NCI-H82 (cell line): ENCODE measurements around the gene CSMD2.
A peak's percentile ranks its signal among the peaks of the same experiment; 100 is the strongest.

Source experiments
- DNase-seq: peaks from one replicate; lab custom pipeline; 2025; lab: John Stamatoyannopoulos, UW

Gene CSMD2

GRCh38 chr1:33819913-33820311 lies 345.1 kb downstream of the CSMD2 start:
- DNase-seq = no peak

DNA sequence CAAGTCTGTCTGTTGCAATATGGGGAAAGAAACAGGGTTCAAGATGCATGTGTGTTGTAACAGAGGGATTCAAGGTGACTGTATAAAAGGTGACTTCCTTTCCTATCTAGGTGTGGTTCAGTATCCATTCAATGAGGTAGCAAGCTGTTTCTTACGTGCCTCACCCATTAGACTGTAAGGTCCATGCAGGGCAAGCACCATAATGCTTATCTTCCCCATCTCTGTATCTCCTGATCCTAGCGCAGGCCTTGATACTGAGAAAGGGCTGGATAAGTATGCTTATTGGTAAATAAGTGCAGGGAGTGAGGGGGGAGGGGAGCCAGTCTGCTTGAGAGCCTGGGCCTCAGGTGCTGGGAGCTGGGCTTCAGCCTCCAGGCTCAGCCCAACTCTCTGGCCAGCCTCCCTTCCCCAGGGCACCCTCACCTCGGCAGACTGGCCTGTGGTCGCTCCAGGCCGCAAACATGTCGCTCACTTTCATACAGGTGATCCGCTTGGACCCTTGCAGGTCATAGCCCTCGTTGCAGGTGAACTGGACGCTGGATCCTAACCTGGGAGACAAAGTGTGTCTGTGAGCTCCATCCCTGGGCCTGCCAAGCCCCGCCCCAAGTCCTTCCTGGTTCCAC lies 345.6 kb downstream of the CSMD2 start:
- no peak for DNase-seq

DNA sequence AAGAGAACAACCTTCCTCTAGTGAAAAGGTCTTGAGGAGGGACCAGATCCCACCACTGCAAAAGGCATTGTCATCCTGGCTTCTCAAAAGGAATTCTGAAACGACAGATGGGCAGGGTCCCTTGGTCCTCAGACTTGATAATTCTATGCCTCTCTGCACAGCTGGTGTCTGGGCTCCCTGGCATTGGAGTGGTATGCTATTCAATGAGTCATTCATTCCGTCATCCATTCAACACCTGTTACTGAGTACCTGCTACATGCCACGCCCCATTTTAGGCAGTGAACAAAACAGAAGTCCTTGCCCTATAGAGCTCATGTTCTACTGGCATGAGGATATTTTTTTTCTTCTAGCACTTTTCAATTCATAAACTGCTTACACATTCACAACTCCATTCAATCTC lies 347.0 kb downstream of the CSMD2 start:
- peak; percentile 50 for DNase-seq

- DNase-seq = no peak
Observed at GRCh38 chr1:33815061-33815460, 350.0 kb downstream of the CSMD2 start.

- no peak for DNase-seq
Observed at GRCh38 chr1:33814166-33814565, 350.9 kb downstream of the CSMD2 start.

DNA sequence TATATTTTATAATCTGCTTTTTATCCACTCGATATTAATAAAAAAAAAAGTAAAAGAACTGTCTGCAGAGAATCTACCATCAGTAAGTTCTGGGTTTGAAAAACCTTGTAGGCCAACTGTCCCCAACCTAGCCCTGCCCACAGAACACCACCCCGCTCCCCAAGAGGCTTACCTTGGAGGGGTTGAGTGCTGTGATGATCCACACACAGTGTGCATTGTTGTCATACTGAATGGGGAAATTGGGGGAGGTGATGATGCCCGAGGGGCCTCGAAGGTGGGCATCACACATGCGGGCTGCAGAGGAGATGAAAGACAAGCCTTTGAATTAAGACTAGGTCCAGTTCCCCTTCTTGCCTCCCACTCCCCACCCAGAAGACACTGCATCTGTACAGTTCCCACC lies 354.5 kb downstream of the CSMD2 start:
- no peak for DNase-seq

GRCh38 chr1:33805988-33806387 lies 359.0 kb downstream of the CSMD2 start:
- no peak for DNase-seq

GRCh38 chr1:33802268-33802667 lies 362.8 kb downstream of the CSMD2 start:
- no peak for DNase-seq

GRCh38 chr1:33797849-33798248 lies 367.2 kb downstream of the CSMD2 start:
- DNase-seq = no peak

- no peak for DNase-seq
Observed at GRCh38 chr1:33792651-33793050, 372.4 kb downstream of the CSMD2 start.

- no peak for DNase-seq
Observed at GRCh38 chr1:33792216-33792615, 372.8 kb downstream of the CSMD2 start.

- no peak for DNase-seq
Observed at GRCh38 chr1:33791251-33791650, 373.8 kb downstream of the CSMD2 start.

- no peak for DNase-seq
Observed at GRCh38 chr1:33790577-33790976, 374.5 kb downstream of the CSMD2 start.

- DNase-seq = no peak
Observed at GRCh38 chr1:33784876-33785275, 380.2 kb downstream of the CSMD2 start.

DNA sequence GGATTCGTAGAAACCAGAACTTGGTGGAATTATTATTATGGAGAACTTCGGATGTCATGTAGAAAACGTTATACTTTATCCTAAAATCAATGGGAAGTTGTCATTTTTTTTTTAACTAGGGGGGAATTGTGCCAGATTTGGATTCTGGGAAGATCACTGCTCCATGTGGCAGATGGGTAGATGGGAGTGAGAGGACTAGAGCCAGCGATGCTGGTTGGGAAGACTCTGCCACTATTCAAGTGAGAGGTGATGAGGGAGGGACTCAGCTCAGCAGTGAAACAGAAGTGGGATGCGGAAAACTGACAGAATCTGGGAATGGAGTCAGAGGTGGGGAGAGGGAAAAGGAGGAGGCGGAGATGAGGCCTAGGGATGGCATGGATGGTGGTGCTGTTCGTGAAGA lies 382.3 kb downstream of the CSMD2 start:
- DNase-seq = no peak

- DNase-seq = no peak
Observed at GRCh38 chr1:33781652-33782051, 383.4 kb downstream of the CSMD2 start.

- DNase-seq = no peak
Observed at GRCh38 chr1:33777337-33777736, 387.7 kb downstream of the CSMD2 start.

GRCh38 chr1:33768821-33769220 lies 396.2 kb downstream of the CSMD2 start:
- DNase-seq = no peak

- no peak for DNase-seq
Observed at GRCh38 chr1:33768106-33768505, 396.9 kb downstream of the CSMD2 start.

GRCh38 chr1:33764149-33764548 lies 400.9 kb downstream of the CSMD2 start:
- no peak for DNase-seq

- DNase-seq = no peak
Observed at GRCh38 chr1:33763406-33763805, 401.6 kb downstream of the CSMD2 start.

DNA sequence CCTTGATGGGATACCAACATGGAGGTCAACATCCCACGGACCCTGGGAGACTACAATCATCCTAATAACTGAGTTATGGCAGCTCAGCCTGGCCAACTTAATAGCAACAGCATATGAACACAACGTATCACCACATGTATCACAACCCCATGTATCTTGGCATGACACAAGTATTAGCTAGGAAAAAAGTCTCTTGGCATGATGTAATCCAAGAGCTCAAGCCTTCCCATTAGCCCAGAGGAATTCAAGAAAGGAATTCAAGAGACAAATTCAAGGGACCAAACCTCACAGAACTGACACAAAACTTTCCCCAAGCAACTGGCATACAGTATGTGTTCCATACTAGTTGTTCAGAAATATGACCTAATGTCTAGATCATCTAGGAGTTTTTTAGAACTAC lies 402.1 kb downstream of the CSMD2 start:
- no peak for DNase-seq

- DNase-seq = no peak
Observed at GRCh38 chr1:33762109-33762830, 402.8 kb downstream of the CSMD2 start.

GRCh38 chr1:33758698-33759097 lies 406.3 kb downstream of the CSMD2 start:
- no peak for DNase-seq
